ENCODE data around the gene MAN2C1. TPM values are rescaled to one million over a fixed set of nuclear protein-coding genes. Genes with fewer than 3 reads are reported as not detected.

Gene MAN2C1
- total RNA-seq, 1 donor from 2014 or later, result 300 TPM

- Mint-ChIP-seq H3K4me3 (ENCODE audit: unreplicated experiment) (no peak overlapping the region), H3K27ac (ENCODE audit: unreplicated experiment) (no peak overlapping the region), H3K36me3 (ENCODE audit: unreplicated experiment) (no peaks in the 10 kb centered on the region), H3K27me3 (ENCODE audit: unreplicated experiment) (no peaks in the 10 kb centered on the region), H3K9me3 (ENCODE audit: unreplicated experiment) (peaks cover 1% of the 10 kb centered on the region), H3K4me1 (ENCODE audit: low read depth, unreplicated experiment) (no peaks in the 10 kb centered on the region)
- TF ChIP-seq, protein P1, sequence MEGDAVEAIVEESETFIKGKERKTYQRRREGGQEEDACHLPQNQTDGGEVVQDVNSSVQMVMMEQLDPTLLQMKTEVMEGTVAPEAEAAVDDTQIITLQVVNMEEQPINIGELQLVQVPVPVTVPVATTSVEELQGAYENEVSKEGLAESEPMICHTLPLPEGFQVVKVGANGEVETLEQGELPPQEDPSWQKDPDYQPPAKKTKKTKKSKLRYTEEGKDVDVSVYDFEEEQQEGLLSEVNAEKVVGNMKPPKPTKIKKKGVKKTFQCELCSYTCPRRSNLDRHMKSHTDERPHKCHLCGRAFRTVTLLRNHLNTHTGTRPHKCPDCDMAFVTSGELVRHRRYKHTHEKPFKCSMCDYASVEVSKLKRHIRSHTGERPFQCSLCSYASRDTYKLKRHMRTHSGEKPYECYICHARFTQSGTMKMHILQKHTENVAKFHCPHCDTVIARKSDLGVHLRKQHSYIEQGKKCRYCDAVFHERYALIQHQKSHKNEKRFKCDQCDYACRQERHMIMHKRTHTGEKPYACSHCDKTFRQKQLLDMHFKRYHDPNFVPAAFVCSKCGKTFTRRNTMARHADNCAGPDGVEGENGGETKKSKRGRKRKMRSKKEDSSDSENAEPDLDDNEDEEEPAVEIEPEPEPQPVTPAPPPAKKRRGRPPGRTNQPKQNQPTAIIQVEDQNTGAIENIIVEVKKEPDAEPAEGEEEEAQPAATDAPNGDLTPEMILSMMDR (IDR thresholded peaks at IDR 0.05; ENCODE audit: partially characterized antibody, unreplicated experiment), result no peak
- DNase-seq, result no peak
Observed at GRCh38 chr15:75358771-75359536, 9.5 kb downstream of the MAN2C1 start.

- Mint-ChIP-seq H3K27ac (ENCODE audit: unreplicated experiment) (no peak overlapping the region), H3K4me1 (ENCODE audit: low read depth, unreplicated experiment) (no peaks in the 10 kb centered on the region), H3K36me3 (ENCODE audit: unreplicated experiment) (no peaks in the 10 kb centered on the region), H3K4me3 (ENCODE audit: unreplicated experiment) (no peak overlapping the region), H3K27me3 (ENCODE audit: unreplicated experiment) (no peaks in the 10 kb centered on the region), H3K9me3 (ENCODE audit: unreplicated experiment) (peaks cover 2% of the 10 kb centered on the region)
- TF ChIP-seq, protein P1 (IDR thresholded peaks at IDR 0.05; ENCODE audit: partially characterized antibody, unreplicated experiment), result no peak
- no peak for DNase-seq
Observed at GRCh38 chr15:75357976-75358673, 10.3 kb downstream of the MAN2C1 start.

DNA sequence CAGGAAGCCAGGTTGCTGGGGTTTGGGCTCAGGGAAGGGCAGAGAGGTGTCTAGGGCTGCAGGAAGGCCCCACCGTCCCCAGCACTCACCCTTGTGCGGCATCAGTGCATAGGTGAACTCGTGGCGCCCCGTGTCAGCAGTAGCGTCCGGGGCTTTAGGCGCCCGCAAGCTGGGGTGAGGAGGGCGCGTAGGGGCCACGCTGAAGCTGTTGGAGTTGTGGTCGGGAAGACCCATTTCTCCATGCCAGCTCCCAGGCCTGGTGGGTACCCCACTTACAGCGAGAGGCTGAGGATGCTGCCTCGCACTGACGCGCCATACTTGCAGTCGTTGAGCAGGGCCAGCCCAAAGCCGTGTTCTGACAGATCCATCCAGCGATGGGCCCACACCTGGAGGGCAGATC lies 11.9 kb downstream of the MAN2C1 start:
- no peak overlapping the region for H3K27ac Mint-ChIP-seq (ENCODE audit: unreplicated experiment)
- H3K4me3 Mint-ChIP-seq (ENCODE audit: unreplicated experiment), result no peak overlapping the region
- DNase-seq, result no peak
- H3K27me3 Mint-ChIP-seq (ENCODE audit: unreplicated experiment), result no peaks in the 10 kb centered on the region
- H3K4me1 Mint-ChIP-seq (ENCODE audit: low read depth, unreplicated experiment), result no peaks in the 10 kb centered on the region
- TF ChIP-seq, protein P1 (IDR thresholded peaks at IDR 0.05; ENCODE audit: partially characterized antibody, unreplicated experiment), result no peak
- H3K36me3 Mint-ChIP-seq (ENCODE audit: unreplicated experiment), result no peaks in the 10 kb centered on the region
- peaks cover 3% of the 10 kb centered on the region for H3K9me3 Mint-ChIP-seq (ENCODE audit: unreplicated experiment)

DNA sequence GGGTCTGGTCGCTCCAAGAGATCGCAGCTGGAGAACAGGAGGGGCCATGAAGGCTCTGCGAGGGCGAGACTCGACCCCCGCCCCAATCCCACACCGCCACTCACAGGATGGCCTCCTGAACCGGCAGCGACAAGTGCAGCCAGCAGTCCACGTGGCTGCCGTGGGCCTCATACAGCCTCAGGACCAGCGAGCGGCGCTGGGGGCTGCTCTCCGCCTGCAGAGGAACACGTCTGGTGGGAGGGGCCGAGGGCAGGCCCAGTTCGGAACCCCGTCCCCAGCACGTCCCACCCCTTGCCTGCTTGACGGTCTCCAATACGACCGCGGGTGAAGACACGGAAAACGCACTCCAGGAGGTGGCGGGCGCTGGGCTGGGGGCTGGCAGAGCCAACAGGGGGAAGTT lies 12.4 kb downstream of the MAN2C1 start:
- H3K27ac Mint-ChIP-seq (ENCODE audit: unreplicated experiment), result no peak overlapping the region
- no peaks in the 10 kb centered on the region for H3K4me1 Mint-ChIP-seq (ENCODE audit: low read depth, unreplicated experiment)
- H3K9me3 Mint-ChIP-seq (ENCODE audit: unreplicated experiment), result peaks cover 3% of the 10 kb centered on the region
- TF ChIP-seq, protein P1 (IDR thresholded peaks at IDR 0.05; ENCODE audit: partially characterized antibody, unreplicated experiment), result no peak
- H3K27me3 Mint-ChIP-seq (ENCODE audit: unreplicated experiment), result no peaks in the 10 kb centered on the region
- DNase-seq, result no peak
- no peak overlapping the region for H3K4me3 Mint-ChIP-seq (ENCODE audit: unreplicated experiment)
- H3K36me3 Mint-ChIP-seq (ENCODE audit: unreplicated experiment), result no peaks in the 10 kb centered on the region

DNA sequence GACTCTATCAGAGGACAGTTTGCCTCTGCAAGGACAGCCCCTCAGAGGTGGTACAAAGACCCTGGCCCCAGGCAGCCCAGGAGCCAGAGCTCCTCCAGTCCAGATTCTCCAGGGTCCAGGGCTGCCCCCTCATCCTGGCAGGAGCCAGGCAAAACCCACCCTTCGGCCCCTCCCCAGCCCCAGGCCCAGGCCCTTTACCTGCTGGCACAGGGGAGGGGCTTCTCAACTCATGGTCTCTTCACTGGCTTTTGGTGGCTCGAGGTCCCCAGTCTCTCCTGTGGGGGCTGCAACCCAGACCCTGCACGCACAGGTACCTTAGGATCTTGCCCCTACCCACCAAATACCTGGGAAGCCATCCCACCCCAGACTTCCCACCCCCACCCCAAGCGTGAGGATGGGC lies 13.0 kb downstream of the MAN2C1 start:
- H3K4me3 Mint-ChIP-seq (ENCODE audit: unreplicated experiment), result no peak overlapping the region
- no peak for DNase-seq
- H3K27ac Mint-ChIP-seq (ENCODE audit: unreplicated experiment), result no peak overlapping the region
- no peaks in the 10 kb centered on the region for H3K4me1 Mint-ChIP-seq (ENCODE audit: low read depth, unreplicated experiment)
- peaks cover 5% of the 10 kb centered on the region for H3K9me3 Mint-ChIP-seq (ENCODE audit: unreplicated experiment)
- no peaks in the 10 kb centered on the region for H3K27me3 Mint-ChIP-seq (ENCODE audit: unreplicated experiment)
- TF ChIP-seq, protein P1 (IDR thresholded peaks at IDR 0.05; ENCODE audit: partially characterized antibody, unreplicated experiment), result no peak
- H3K36me3 Mint-ChIP-seq (ENCODE audit: unreplicated experiment), result no peaks in the 10 kb centered on the region
